Measurements from ENCODE around the gene PRSS8.

DNA sequence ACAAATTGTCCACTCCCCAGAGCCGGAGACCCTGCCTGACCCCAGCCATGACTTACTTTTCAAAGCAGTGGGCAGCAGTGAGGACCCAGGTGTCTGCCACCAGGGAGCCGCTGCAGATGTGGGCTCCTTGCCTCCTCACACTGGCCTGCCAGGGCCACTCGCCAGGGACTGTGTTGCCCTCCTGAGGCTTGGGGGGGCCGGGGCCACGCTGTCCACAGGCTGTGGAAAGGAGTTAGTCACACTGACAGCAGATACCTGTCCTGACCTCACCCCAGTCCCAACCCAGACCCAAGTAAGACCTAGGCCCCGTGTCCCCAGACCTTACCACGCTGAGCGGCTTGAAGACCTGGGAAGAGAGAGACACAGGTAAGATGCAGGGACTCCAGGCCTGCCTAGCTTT, 48.0 kb downstream of the PRSS8 start:
- TF ChIP-seq POLR2A (IDR thresholded peaks at IDR 0.05): no peak
- TF ChIP-seq, protein P1, sequence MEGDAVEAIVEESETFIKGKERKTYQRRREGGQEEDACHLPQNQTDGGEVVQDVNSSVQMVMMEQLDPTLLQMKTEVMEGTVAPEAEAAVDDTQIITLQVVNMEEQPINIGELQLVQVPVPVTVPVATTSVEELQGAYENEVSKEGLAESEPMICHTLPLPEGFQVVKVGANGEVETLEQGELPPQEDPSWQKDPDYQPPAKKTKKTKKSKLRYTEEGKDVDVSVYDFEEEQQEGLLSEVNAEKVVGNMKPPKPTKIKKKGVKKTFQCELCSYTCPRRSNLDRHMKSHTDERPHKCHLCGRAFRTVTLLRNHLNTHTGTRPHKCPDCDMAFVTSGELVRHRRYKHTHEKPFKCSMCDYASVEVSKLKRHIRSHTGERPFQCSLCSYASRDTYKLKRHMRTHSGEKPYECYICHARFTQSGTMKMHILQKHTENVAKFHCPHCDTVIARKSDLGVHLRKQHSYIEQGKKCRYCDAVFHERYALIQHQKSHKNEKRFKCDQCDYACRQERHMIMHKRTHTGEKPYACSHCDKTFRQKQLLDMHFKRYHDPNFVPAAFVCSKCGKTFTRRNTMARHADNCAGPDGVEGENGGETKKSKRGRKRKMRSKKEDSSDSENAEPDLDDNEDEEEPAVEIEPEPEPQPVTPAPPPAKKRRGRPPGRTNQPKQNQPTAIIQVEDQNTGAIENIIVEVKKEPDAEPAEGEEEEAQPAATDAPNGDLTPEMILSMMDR (IDR thresholded peaks at IDR 0.05): no peak

Measured in esophagus squamous epithelium (tissue), 4 donors.